GM19395 (cell line): ENCODE measurements around the gene TDP1.
"Not testable (repeated sequence)": the region's sequence is repeated elsewhere in the genome, so short reads cannot be mapped to it uniquely, and the experiment has no call there.

Experiments
- ATAC-seq: cut with Tn5 transposase; IDR thresholded peaks from one replicate; pipeline ENCODE4 v1.9.1; 2021; ENCODE audit warnings: mild to moderate bottlenecking, moderate library complexity; ENCODE audit not compliant: unreplicated experiment

TDP1 gene

DNA sequence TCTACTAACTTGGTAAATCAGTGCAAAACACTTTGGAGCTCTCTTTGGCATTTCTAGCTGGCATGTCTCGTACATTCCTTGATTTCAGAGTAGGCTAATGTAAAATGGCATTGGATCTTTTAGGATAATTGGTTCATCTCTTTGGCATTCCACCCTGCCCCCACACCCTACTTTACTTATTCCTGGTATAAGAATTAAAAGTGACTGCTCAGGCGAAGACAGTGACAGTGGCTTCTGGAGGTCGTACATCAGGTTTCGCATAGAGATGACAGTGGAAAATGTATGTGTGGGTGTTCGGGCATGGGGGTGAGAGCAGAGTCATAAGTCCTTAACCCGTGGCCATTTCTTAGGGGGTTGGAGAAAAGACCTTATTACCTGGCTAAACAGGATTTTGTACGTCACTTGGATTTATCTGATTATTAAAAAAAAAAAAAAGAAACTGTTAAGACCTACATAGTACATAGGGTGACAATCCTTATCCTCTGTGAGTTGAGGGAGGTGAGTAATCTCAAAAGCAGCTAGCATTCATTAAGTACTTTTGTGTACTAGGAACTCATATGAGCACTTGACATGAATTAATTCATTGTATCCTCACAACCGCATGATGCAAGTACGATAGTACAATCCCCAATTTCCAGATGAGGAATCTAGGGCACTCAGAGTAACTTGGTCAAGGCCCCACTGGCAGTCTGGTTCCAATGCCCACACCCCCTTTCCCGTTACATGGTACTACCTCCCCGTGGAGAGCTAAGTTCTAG, 83.7 kb downstream of the TDP1 start:
- no peak for ATAC-seq

DNA sequence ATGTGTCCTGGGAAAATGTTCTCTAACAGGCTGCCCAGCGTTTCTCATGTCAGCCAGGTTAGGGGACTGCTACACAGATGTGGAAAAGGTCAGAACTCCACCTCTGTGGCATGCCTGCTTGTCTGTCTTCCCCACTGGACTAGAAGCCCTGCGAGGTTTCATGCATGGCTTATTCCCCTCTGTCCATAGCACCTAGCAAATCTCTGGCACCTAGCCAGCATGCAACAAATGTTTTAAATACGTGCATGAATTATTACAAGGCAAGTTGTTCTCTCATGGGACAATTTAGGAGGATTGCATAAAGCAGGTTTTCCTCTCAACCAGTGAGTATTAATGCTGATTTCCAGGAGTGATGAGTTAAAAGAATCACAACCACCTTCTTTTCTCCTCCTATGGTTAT, 84.7 kb downstream of the TDP1 start:
- ATAC-seq = no peak

DNA sequence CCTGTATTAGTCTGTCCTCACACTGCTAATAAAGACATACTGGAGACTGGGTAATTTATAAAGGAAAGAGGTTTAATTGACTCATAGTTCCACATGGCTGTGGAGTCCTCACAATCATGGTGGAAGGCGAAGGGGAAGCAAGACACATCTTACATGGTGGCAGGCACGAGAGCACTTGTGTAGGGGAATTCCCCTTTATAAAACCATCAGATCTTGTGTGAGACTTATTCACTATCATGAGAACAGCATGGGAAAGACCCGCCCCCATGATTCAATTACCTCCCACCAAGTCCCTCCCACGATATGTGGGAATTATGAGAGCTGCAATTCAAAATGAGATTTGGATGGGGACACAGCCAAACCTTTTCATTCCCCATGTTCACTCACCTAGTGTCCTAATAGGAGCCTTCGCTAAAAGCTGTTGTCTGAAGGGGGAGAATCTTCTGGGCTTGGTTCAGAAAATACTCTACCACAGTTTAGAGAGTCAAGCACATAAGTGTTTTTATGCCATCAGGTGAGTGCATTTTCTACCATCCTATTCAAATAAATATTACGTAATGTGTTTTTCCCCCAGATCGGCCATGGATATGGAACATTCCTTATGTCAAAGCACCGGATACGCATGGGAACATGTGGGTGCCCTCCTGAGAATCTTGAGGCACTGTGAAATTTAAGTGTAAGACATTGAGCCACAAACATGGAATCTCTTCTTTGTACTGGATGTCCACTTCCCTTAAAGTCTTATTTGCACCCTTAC, 86.9 kb downstream of the TDP1 start:
- ATAC-seq = no peak

DNA sequence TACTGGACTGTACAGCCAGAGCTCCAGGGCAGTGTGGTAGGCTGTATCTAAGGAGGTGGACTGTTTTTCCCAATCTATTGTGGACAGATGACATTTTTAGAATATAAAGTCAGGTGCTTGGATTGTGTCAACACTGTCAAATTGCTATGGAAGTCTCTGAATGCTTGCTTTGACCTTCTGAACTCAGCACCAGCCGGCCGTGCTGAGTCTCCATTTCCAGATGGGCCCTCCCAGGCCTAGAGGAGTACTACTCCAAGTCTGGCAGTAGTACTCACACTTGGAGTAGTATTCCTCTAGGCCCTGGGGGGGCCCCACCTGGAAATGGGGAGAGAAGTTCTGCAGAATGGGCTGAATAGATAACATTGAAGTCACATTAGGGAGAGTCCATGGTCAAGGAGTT, 89.9 kb downstream of the TDP1 start:
- no peak for ATAC-seq

DNA sequence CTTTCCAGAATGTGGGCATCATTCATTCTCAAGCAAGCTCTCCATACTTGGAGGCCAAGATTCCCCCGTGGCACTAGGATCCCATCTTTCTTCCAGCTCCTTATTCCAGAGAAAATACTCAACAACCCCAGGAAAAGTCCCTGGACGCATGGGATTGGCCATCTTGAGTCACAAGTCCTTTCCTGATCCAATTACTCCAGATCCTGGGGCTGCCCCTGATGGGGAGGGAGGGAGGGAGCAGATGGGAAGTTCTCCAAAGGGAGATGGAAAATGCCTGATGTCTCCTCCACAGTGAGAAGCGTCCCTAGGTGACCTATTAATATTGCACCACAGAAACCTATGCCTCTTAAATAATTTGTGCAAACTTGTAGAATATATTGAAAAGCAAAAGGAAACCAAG, 93.7 kb downstream of the TDP1 start:
- ATAC-seq = no peak

DNA sequence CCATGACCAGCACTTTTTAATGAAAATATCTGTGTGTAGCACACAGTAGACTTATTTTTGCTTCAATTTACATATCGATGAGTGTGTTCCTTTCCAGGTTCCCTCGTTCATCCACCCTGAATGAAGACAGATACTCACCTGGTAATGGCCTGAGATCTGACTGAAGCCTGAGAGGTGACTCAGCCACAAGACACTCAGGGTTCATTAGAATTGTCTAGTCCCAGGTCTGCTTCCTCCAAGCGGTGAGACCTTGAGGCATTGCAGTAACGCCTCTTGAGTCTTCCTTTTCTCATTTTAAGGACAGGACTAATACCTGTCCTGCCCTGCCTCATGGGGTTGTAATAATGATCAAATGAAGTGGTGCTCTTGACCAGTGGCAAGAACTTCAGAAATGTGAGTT, 94.5 kb downstream of the TDP1 start:
- ATAC-seq = no peak

DNA sequence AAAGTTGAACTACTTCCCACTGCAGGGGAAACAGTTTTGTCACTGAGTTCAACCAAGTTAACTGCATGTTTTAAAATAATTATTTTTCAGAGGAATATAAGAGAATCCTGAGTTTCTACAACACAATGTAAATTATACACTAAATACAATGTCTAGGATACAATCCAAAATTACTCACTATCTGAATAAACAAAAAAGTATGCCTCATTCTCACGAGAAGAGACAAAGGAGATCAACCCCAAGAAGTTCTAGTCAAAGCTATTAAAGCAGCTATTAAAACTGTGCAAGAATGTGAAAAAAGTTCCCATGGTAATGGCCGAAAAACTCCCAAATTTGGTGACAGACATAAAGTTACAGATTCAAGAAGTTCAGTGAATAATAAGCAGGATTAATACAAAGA, 97.3 kb downstream of the TDP1 start:
- ATAC-seq = no peak

DNA sequence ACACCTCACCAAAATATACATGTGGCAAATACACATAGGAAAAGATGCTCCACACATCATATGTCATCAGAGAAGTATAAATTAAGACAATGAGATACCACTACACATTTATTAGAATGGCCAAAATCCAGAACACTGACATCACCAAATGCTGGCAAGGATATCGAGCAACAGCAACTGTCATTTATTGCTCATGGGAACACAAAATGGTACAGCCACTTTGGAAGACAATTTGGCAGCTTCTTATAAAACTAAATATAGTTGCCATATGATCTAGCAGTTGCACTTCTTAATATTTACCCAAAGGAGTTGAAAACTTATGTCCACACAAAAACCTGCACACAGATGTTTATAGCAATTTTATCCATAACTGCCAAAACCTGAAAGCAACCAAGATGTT, 99.1 kb downstream of the TDP1 start:
- no peak for ATAC-seq

DNA sequence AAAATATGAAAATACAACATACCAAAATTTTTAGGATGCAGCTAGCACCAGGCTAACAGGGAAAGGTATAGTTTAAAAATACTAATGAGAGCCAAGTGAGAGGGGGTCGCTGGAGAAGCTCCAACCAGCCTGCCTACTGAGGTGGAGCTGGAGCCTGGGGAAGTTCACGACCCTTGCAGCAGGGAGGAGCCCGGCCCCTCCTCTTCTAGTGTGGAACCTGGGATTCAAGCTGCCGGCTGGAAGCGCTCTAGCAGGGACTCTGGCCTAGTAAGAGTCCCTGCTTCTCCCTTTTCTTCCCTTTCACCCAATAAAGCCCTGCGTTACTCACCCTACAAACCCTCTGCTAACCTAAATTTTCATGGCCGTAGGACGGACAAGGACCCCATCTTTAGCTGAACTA, 101.1 kb downstream of the TDP1 start:
- ATAC-seq = no peak

DNA sequence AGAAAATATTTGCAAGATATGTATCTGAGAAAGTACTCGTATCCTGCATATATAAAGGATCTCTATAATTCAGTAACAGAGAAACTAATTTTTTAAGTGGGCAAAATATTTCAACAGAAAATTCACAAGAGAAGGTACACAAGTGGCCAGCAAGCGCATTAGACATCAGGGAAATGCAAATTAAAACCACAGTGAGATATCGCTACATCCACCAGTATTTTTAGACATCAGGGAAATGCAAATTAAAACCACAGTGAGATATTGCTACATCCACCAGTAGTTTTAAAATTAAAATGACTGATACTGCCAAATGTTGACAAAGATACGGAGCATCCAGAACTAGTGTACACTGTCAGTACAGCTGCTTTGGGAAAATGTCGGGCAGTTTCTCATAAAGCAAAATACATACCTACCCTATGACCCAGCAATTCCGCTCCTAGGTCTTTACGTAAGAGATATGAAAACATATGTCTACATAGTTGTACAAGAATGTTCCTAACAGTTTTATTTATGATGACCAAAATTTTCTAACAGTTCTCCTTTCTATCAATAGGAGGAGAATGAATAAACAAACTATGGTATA, 103.2 kb downstream of the TDP1 start:
- ATAC-seq = no peak

DNA sequence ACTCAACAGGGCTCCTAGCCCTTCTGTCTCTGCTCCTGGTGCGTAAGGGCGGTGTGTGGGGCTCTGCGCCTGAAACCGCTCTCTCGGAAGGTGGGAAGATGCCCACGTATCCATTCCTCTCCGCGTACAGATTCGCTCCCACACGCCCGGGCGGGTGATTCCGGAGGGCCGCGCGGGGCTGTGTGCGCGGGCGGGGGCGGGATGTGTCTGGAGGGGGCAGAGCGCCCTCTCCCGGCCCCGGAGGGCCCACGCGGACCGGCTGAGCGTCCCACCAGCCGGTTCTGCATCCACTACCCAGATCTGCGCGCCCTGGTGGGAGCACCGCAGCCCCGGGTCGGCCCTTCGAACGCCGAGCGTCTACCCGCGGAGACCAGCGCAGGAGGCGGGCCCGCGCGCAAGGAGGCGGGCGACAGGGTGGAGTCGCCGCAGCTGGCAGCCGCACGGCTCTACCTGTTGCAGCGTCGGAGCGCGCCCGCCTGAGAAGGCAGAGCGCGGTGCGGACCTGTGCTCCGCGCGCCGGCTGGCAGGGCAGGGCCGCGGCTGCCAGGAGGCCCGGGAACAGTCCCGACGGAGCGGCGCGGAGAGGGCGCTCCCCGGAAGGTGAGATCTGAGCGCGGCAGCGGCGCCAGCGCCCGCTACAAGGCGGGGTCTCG, 104.7 kb downstream of the TDP1 start:
- ATAC-seq = peak; percentile 74

DNA sequence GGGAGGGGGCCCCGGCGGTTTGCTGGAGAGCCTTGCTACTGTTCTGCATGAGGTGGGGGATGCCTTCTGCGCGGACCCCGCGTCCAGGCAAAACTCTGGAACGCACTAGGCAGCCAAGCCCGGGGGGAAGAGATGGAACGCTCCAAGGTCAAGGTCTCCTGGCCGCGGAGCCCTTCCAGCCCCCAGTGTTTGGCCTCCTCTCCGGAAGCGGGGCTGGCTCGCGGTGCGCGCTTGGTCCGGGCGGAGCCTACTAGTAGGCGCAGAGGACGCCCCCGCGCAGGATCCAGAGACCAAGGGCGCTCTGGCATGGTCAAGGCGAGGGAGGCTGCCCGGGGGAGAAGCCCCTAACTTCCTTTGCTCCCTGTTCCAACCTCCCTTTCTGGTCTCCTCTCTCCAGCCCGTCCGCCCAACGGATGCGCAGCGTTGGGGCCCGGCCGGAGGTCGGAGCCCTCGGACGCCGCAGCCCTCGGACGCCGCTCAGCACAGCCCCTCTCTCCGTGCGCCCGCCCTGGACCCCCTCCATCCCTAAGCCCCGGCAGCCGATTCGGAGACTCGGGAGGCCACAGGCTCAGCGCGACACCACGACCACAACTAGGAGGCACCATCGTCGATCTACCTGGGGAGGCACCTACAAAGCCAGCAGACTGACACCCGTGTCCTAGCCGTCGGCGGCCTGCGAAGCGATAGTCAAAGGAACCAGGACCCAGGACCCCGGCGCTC, 105.4 kb downstream of the TDP1 start:
- peak; percentile 46 for ATAC-seq

DNA sequence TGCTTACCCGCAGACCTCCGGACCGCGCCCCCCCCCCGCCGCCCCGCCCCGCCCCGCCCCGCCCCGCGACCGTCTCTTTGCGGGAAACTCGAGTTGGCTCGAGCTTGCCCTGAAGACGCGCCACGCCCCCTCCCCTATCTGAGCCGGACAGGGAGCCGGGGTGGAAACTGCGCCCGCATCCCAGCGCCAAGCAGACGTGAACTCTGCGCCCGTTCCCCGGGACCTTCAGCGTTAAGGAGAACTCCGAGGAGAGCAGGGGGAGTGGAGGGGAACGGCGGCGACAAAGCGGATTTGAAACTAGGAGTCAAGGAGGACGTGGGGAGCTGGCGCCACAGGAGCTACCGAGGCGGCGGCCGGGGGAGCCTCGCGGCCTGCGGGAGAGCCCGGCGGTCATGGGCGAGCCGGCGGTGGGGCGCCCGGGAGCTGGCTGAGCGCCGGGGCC, 106.0 kb downstream of the TDP1 start, which contains the start of gene KCNK13:
Gene KCNK13 (plus strand): TSS at position 310 of the 442 bp plus-strand sequence. CDS start 212 bp downstream, outside the sequence.
- ATAC-seq = no peak

DNA sequence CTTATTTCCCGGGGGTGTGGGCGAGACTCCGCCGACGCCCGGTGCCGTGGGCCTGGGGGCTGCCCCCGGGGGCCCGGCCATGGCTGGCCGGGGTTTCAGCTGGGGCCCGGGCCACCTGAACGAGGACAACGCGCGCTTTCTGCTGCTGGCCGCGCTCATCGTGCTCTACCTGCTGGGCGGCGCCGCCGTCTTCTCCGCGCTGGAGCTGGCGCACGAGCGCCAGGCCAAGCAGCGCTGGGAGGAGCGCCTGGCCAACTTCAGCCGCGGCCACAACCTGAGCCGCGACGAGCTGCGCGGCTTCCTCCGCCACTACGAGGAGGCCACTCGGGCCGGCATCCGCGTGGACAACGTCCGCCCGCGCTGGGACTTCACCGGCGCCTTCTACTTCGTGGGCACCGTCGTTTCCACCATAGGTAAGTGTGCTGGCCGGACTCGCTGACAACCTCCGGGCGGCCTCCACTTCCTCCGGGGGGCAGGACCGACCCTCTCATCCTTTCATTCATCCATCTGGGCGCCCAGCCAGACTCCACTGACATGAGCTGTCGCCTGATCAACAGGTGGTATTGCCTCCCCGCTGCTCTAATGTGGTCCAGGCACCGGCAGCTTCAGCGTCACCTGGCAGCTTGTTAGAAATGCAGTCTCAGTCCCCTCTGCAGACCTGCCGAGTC, 106.5 kb downstream of the TDP1 start:
- no peak for ATAC-seq

DNA sequence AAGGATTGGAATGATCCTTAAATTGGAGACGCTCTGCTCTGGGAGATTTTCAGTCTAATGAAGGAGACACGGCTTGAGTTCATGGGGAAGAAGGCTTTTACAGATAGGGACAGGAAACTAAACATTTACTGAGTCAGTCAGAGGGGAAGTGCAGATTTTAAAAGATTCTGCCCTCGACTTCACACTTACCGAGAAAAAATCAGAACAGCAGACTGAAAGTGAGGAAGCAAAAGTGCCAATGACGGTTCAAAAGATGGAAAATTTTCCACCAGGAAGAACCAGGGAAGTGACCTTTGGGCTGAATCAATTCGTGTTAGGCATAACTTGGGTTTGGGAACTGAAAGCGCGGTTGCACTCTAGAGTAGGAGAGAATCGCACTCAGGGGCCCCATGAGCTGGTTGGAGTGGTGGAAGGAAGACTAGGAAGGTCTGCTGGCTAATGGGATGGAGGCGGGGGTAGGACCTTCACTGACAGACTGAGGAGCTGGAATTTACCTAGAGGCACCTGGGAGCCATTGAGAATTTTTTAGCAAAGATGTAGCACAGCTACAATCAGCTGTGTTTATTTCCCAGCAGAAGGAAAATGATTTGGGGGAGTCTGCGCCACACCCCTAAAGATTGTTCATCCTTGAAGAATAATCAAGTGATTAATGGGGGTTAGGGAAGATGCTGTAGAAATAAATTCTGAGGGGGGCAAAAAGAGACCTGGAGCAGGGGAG, 107.3 kb downstream of the TDP1 start:
- ATAC-seq = no peak

DNA sequence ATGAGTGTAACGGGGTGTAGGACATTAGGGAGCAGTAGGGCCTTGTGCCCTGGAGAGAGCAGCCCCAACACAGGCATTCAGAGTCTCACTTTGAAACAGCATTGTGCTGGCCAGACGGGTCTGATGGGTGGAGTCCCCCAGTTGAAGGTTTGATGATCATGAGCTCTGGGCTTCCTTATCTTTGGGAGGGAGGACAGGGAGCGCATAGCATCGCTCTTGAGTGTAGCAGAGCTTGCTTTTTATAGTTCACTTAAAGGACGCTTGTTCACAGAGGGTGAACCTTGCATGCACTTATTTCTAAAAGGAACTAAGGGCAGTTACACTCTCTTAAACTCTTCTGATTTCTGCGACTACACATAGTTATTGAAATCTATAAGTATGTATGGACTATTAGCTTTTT, 116.6 kb downstream of the TDP1 start:
- ATAC-seq = no peak

DNA sequence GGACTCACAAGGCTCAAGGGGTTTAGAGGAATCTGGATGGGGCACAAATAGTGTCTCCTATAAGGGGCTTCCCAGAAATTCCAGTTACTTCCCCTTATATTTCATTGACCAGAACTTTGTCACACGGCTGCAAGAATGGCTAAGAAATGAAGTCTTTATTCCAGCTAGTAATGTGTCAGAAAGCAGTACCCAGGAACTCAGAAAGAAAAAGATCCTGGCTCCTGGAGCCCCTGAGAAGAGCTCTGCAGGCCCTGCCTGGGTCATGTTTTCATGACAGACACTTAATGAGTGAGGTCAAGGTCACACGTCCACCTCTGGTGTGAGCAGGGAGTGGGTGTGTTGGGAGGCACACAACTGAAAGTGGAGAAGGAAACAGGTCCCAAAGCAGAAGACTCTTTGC, 123.8 kb downstream of the TDP1 start:
- no peak for ATAC-seq

DNA sequence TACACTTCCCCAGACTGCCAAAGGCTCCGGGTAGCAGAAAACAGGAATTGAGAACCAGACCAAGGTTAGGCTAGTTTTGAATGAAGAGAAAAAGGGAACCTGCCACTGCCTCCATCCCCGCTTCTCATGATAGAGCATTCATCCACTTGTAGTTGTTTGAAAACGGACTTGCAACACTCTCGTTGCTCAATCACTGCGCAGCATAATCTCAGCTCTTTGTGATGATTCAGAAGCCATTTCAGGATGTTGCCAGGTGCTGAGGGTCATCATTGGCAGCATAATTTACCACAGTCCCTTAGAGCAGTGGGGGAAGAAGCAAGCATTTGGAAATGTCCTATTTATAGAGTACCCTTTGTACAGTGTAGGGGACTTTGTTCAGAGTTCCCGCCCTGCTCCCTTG, 131.7 kb downstream of the TDP1 start:
- no peak for ATAC-seq

DNA sequence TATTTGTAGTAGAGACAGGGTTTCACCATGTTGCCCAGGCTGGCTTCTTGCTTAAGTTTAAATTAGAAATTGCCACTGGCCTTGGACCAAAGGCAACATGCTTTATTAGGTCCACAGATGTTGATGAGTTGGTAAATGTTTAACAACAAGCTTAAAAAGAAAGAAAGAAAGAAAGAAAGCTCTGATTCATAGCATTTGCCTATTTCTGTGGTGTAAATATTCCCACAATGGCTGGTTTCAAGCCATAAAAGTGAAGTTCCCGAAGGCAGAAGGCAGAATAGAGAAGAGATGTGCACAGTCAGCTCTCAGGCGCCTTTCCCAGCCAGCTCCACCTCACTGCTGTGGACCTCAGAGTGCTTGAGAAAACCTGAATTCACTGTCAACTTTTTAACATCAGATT, 132.4 kb downstream of the TDP1 start:
- no peak for ATAC-seq

DNA sequence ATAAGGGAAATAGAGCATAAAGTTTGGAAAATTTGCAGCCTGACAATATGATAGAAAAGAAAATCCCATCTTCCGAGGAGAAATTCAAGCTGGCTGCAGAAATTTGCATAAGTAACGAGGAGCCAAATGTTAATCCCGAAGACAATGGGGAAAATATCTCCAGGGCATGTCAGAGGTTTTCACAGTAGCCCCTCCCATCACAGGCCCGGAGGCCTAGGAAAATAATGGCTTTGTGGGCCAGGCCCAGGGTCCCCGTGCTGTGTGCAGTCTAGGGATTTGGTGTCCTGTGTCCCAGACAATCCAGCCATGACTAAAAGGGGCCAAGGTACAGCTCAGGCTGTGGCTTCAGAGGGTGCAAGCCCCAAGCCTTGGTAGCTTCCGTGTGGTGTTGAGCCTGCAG, 133.8 kb downstream of the TDP1 start:
- ATAC-seq = not testable (repeated sequence)
